Lower leg skin (tissue), 3 donors: ENCODE data around the gene ATP8B4.

Source experiments
- CTCF ChIP-seq, 3 donors: fragments of 450-650 bp; IDR thresholded peaks; one replicate each; pipeline ENCODE4 v1.5.1; 2016; ENCODE audit warnings: antibody characterized with exemption in 3 of 3, mild to moderate bottlenecking in 3 of 3, moderate library complexity in 2 of 3
- POLR2A ChIP-seq, 2 donors: fragments of 450-650 bp; IDR thresholded peaks; one replicate each; pipeline ENCODE4 v1.6.1; 2016 to 2017; ENCODE audit warnings: antibody characterized with exemption in 2 of 2, mild to moderate bottlenecking in 1 of 2, moderate library complexity in 1 of 2

- TF ChIP-seq CTCF (IDR thresholded peaks at IDR 0.05) (no peak), POLR2A (IDR thresholded peaks at IDR 0.05) (no peak)
These were observed 304.3 kb downstream of the ATP8B4 start for GRCh38 chr15:49814709-49815108.
